WTC11 (cell line): ENCODE results near the gene CNIH3. TPM values are rescaled to one million over a fixed set of nuclear protein-coding genes. Genes with fewer than 3 reads are reported as not detected.

Experiments used
- ATAC-seq: fragments of 200-7000 bp; cut with Tn5 transposase; 2 replicates; pipeline ENCODE4 v1.10.0; 2021; ENCODE audit warnings: mild to moderate bottlenecking, moderate library complexity
- CTCF ChIA-PET: fragments of 300-600 bp; sonication (Branson Sonifier 250); formaldehyde crosslinking; loops from one replicate; lab custom pipeline; 2021; ENCODE audit warnings: antibody characterized with exemption; lab: Charles Lee
- POLR2A ChIA-PET: fragments of 350-600 bp; sonication (Branson Sonifier 250); formaldehyde crosslinking; loops from one replicate; lab custom pipeline; 2021; ENCODE audit warnings: antibody characterized with exemption; lab: Charles Lee
- DNase-seq: peaks from one replicate; pipeline ENCODE4 v3.0.0; 2021; ENCODE audit warnings: low spot score
- H3K27ac Mint-ChIP-seq: 2 replicates; pipeline ENCODE4 v1.8.0; 2021; ENCODE audit warnings: mixed read lengths
- H3K27me3 Mint-ChIP-seq: 2 replicates; pipeline ENCODE4 v1.8.0; 2021; ENCODE audit warnings: low read depth, mild to moderate bottlenecking, moderate library complexity, mixed read lengths
- H3K36me3 Mint-ChIP-seq: 2 replicates; pipeline ENCODE4 v1.8.0; 2021; ENCODE audit warnings: mixed read lengths
- H3K4me1 Mint-ChIP-seq: 2 replicates; pipeline ENCODE4 v1.8.0; 2022; ENCODE audit warnings: mixed read lengths
- H3K4me3 Mint-ChIP-seq: 2 replicates; pipeline ENCODE4 v1.8.0; 2021; ENCODE audit warnings: mild to moderate bottlenecking, moderate library complexity, mixed read lengths
- H3K9me3 Mint-ChIP-seq: 2 replicates; pipeline ENCODE4 v1.8.0; 2021; ENCODE audit warnings: mixed read lengths
- CTCF ChIP-seq: fragments of 200-600 bp; IDR thresholded peaks from 2 replicates; pipeline ENCODE4 v1.8.0; 2022; ENCODE audit warnings: antibody characterized with exemption
- E2F1 ChIP-seq: sonication (generic); formaldehyde crosslinking; IDR thresholded peaks from 2 replicates; pipeline ENCODE4 v1.8.0; 2022; ENCODE audit warnings: mild to moderate bottlenecking, missing genetic modification reagents
- E2F4 ChIP-seq: sonication (generic); formaldehyde crosslinking; IDR thresholded peaks from 2 replicates; pipeline ENCODE4 v1.8.1; 2022; ENCODE audit warnings: low read depth, mild to moderate bottlenecking, moderate library complexity, missing genetic modification reagents, borderline replicate concordance
- FOXK1 ChIP-seq: sonication (generic); formaldehyde crosslinking; IDR thresholded peaks from 2 replicates; pipeline ENCODE4 v1.8.0; 2022; ENCODE audit warnings: mild to moderate bottlenecking, moderate library complexity, missing genetic modification reagents
- GABPB1 ChIP-seq: sonication (generic); formaldehyde crosslinking; IDR thresholded peaks from 2 replicates; pipeline ENCODE4 v1.8.1; 2023; ENCODE audit warnings: mild to moderate bottlenecking, missing genetic modification reagents
- GRHL2 ChIP-seq: fragments of 250-450 bp; sonication (Bioruptor Pico); IDR thresholded peaks from 2 replicates; pipeline ENCODE4 v1.8.0; 2022; ENCODE audit warnings: mild to moderate bottlenecking, moderate library complexity; ENCODE audit not compliant: insufficient replicate concordance, severe bottlenecking
- GTF2I ChIP-seq: fragments of 250-450 bp; sonication (Bioruptor Pico); conservative IDR thresholded peaks from 2 replicates; pipeline ENCODE4 v1.4.0; 2021; ENCODE audit warnings: mild to moderate bottlenecking
- IRF2 ChIP-seq: sonication (generic); formaldehyde crosslinking; IDR thresholded peaks from 2 replicates; pipeline ENCODE4 v1.8.0; 2022; ENCODE audit warnings: low read depth, missing genetic modification reagents, borderline replicate concordance
- JAZF1 ChIP-seq: fragments of 250-450 bp; sonication (Bioruptor Pico); IDR thresholded peaks from 2 replicates; pipeline ENCODE4 v1.9.0; 2021; ENCODE audit warnings: moderate library complexity, mild to moderate bottlenecking, inconsistent platforms
- MAX ChIP-seq: sonication (generic); formaldehyde crosslinking; IDR thresholded peaks from 2 replicates; pipeline ENCODE4 v1.8.0; 2022; ENCODE audit warnings: mild to moderate bottlenecking, missing genetic modification reagents
- OVOL2 ChIP-seq: fragments of 250-450 bp; sonication (Bioruptor Pico); IDR thresholded peaks from 2 replicates; pipeline ENCODE4 v1.9.0; 2021; ENCODE audit warnings: mild to moderate bottlenecking, borderline replicate concordance
- PRRX2 ChIP-seq: fragments of 250-450 bp; sonication (Bioruptor Pico); IDR thresholded peaks from 2 replicates; pipeline ENCODE4 v1.8.0; 2021; ENCODE audit warnings: mild to moderate bottlenecking
- RELA ChIP-seq: sonication (generic); formaldehyde crosslinking; IDR thresholded peaks from 2 replicates; pipeline ENCODE4 v1.8.1; 2022; ENCODE audit warnings: missing genetic modification reagents, mild to moderate bottlenecking, borderline replicate concordance
- STAT6 ChIP-seq: sonication (generic); formaldehyde crosslinking; conservative IDR thresholded peaks from 2 replicates; pipeline ENCODE4 v1.8.1; 2023; ENCODE audit warnings: mild to moderate bottlenecking, low read depth, missing genetic modification reagents, moderate library complexity
- ZNF281 ChIP-seq: sonication (generic); formaldehyde crosslinking; IDR thresholded peaks from 2 replicates; pipeline ENCODE4 v1.8.0; 2023; ENCODE audit warnings: mild to moderate bottlenecking, missing genetic modification reagents
- ZNF532 ChIP-seq: fragments of 250-450 bp; sonication (Bioruptor Pico); IDR thresholded peaks from 2 replicates; pipeline ENCODE4 v1.9.0; 2021; ENCODE audit warnings: mild to moderate bottlenecking, borderline replicate concordance
- total RNA-seq: library from RNA; stranded (reverse); gene quantifications from 3 replicates; pipeline ENCODE4 v1.2.3, GENCODE V29; 2021

The CNIH3 gene
- total RNA-seq, 1 experiment from 2014 or later: 8.1 TPM

GRCh38 chr1:224651188-224651587, 35.1 kb downstream of the CNIH3 start:
- no peaks in the 10 kb centered on the region for H3K9me3 Mint-ChIP-seq
- H3K36me3 Mint-ChIP-seq: no peaks in the 10 kb centered on the region
- no peak for TF ChIP-seq IRF2 (CRISPR knock-in tag)
- TF ChIP-seq E2F1 (CRISPR knock-in tag): no peak
- TF ChIP-seq OVOL2 (CRISPR knock-in tag): no peak
- TF ChIP-seq FOXK1 (CRISPR knock-in tag): no peak
- no peak for TF ChIP-seq RELA (CRISPR knock-in tag)
- no peak for TF ChIP-seq STAT6 (CRISPR knock-in tag)
- no peak for TF ChIP-seq GABPB1 (CRISPR knock-in tag)
- TF ChIP-seq ZNF281 (CRISPR knock-in tag): no peak
- no peak for TF ChIP-seq MAX
- TF ChIP-seq ZNF532 (CRISPR knock-in tag): no peak
- no peak for TF ChIP-seq CTCF
- no peak for TF ChIP-seq E2F4 (CRISPR knock-in tag)
- no peak for TF ChIP-seq GRHL2 (CRISPR knock-in tag)
- TF ChIP-seq JAZF1: no peak
- TF ChIP-seq GTF2I (CRISPR knock-in tag): no peak
- TF ChIP-seq PRRX2: no peak
- TF ChIP-seq, all 79 proteins: peak for 0
- no peak for ATAC-seq
- H3K27me3 Mint-ChIP-seq: no peaks in the 10 kb centered on the region
- no peak for DNase-seq
- no peak overlapping the region for H3K4me3 Mint-ChIP-seq
- ChIA-PET POLR2A (no interaction called here), CTCF (interaction anchor here (0.6 to 1.5 kb wide), 6 partner anchors 10 to 271 kb away, joined by 3 to 4 read pairs (median 3); no protein-coding TSS in a partner anchor)
- H3K27ac Mint-ChIP-seq: no peak overlapping the region
- peaks cover 9% of the 10 kb centered on the region for H3K4me1 Mint-ChIP-seq
